Neural cell (in vitro differentiated cells): ENCODE measurements around the gene SH3RF1.

Experiments
- POLR2AphosphoS5 ChIP-seq: IDR thresholded peaks from 2 replicates; pipeline ENCODE4 v1.6.1; 2012
- REST ChIP-seq: IDR thresholded peaks from 2 replicates; pipeline ENCODE4 v1.6.1; 2012; ENCODE audit warnings: borderline replicate concordance
- TF ChIP-seq, protein P1 (sequence below): fragments of 450-650 bp; IDR thresholded peaks from 2 replicates; pipeline ENCODE4 v1.5.1; 2014; ENCODE audit warnings: antibody characterized with exemption, mild to moderate bottlenecking, moderate library complexity; ENCODE audit not compliant: poor library complexity, severe bottlenecking

DNA sequence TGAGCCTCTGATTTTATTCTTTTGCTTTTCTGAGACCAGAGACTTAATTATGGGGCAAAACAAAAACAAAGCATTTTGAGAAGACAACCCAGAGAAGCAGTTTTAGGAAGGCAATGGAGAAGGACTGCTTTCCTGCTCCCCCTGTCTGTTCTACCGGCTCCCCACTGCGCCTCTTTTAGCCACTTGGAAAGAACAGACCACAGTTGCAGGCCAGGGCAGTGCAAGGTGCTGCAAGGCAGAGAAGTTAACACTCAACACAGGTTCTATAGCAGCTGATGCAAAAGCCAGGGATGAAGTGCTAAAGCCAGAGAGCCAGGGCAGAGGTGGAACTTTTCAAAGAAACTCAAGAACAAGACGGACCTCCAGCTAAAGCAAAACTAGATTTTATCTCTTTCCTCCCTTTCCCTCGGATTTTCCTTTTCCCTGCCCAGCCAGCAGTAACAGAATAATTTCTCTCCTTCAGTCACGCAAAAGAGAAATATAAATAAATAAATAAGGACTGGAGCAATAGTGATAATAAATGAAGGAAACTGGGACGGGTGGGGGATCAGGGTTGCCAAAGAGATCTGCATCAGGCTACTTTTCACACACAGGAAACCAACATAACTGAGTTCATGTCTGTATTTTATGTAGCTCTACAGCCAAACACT is 10.4 kb downstream of the SH3RF1 start:
- TF ChIP-seq REST = no peak
- no peak for TF ChIP-seq POLR2AphosphoS5
- TF ChIP-seq, protein P1, sequence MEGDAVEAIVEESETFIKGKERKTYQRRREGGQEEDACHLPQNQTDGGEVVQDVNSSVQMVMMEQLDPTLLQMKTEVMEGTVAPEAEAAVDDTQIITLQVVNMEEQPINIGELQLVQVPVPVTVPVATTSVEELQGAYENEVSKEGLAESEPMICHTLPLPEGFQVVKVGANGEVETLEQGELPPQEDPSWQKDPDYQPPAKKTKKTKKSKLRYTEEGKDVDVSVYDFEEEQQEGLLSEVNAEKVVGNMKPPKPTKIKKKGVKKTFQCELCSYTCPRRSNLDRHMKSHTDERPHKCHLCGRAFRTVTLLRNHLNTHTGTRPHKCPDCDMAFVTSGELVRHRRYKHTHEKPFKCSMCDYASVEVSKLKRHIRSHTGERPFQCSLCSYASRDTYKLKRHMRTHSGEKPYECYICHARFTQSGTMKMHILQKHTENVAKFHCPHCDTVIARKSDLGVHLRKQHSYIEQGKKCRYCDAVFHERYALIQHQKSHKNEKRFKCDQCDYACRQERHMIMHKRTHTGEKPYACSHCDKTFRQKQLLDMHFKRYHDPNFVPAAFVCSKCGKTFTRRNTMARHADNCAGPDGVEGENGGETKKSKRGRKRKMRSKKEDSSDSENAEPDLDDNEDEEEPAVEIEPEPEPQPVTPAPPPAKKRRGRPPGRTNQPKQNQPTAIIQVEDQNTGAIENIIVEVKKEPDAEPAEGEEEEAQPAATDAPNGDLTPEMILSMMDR = no peak
